GM18526 (cell line): ENCODE data around the gene PXDN.

Experiments used
- POLR2A ChIP-seq: IDR thresholded peaks from 3 replicates; pipeline ENCODE4 v1.6.1; 2011; ENCODE audit not compliant: insufficient read length; ENCODE audit errors: extremely low read depth

The PXDN gene

GRCh38 chr2:1748741-1749488, 4.6 kb upstream of the PXDN start:
- no peak for TF ChIP-seq POLR2A

- no peak for TF ChIP-seq POLR2A
Observed at GRCh38 chr2:1748176-1748740, 3.9 kb upstream of the PXDN start.

GRCh38 chr2:1747065-1747941, 3.0 kb upstream of the PXDN start:
- no peak for TF ChIP-seq POLR2A

- TF ChIP-seq POLR2A, result no peak
Observed at GRCh38 chr2:1746174-1747064, 2.1 kb upstream of the PXDN start.

- TF ChIP-seq POLR2A, result no peak
Observed at GRCh38 chr2:1745171-1746023, 1.1 kb upstream of the PXDN start.

GRCh38 chr2:1744151-1744445, 217 bp downstream of the PXDN start:
- TF ChIP-seq POLR2A, result no peak

- TF ChIP-seq POLR2A, result no peak
Observed at GRCh38 chr2:1743396-1744150, 742 bp downstream of the PXDN start.

GRCh38 chr2:1742681-1743395, 1.5 kb downstream of the PXDN start:
- no peak for TF ChIP-seq POLR2A

- TF ChIP-seq POLR2A, result no peak
Observed at GRCh38 chr2:1742301-1742680, 2.0 kb downstream of the PXDN start.

GRCh38 chr2:1741851-1742250, 2.5 kb downstream of the PXDN start:
- TF ChIP-seq POLR2A, result no peak

GRCh38 chr2:1740716-1741589, 3.4 kb downstream of the PXDN start:
- no peak for TF ChIP-seq POLR2A

GRCh38 chr2:1739961-1740715, 4.2 kb downstream of the PXDN start:
- TF ChIP-seq POLR2A, result no peak
